Large intestine (tissue), 3 donors: ENCODE measurements around the gene SCRT2. TPM values are rescaled to one million over a fixed set of nuclear protein-coding genes. Genes with fewer than 3 reads are reported as not detected.

Experiments
- DNase-seq, 2 donors: peaks; one replicate each; pipeline versions ENCODE4 v3.0.0 to v3.0.0-alpha.2; 2013
- H3K27ac ChIP-seq: one replicate; pipeline ENCODE4 v1.5.1; 2013; ENCODE audit warnings: low read length
- H3K27me3 ChIP-seq: 2 replicates; pipeline ENCODE4 v1.6.1; 2013; ENCODE audit warnings: low read length; ENCODE audit not compliant: control insufficient read depth, insufficient read depth
- H3K36me3 ChIP-seq: 2 replicates; pipeline ENCODE4 v1.6.1; 2013; ENCODE audit warnings: low read length; ENCODE audit not compliant: control insufficient read depth, insufficient read depth
- H3K4me1 ChIP-seq: one replicate; pipeline ENCODE4 v1.6.1; 2013; ENCODE audit warnings: low read length; ENCODE audit not compliant: control insufficient read depth, insufficient read depth
- H3K4me3 ChIP-seq: one replicate; pipeline ENCODE4 v1.5.1; 2013; ENCODE audit warnings: low read length
- H3K9me3 ChIP-seq: one replicate; pipeline ENCODE4 v1.6.1; 2013; ENCODE audit warnings: mild to moderate bottlenecking, low read depth, low read length, moderate library complexity; ENCODE audit not compliant: control insufficient read depth
- WGBS: methylation state at CpG from one replicate; pipeline ENCODE4 v1.1.5; 2013; ENCODE audit warnings: low lambda C conversion rate; ENCODE audit not compliant: insufficient coverage; 5-methylcytosine and 5-hydroxymethylcytosine counted together
- polyA plus RNA-seq: library from polyadenylated mRNA; unstranded; fragments of 120-200 nt; gene quantifications from one replicate; pipeline ENCODE4 v1.2.1, GENCODE V29; 2013

SCRT2 gene
- polyA plus RNA-seq, 1 donor = 0.01 TPM

DNA sequence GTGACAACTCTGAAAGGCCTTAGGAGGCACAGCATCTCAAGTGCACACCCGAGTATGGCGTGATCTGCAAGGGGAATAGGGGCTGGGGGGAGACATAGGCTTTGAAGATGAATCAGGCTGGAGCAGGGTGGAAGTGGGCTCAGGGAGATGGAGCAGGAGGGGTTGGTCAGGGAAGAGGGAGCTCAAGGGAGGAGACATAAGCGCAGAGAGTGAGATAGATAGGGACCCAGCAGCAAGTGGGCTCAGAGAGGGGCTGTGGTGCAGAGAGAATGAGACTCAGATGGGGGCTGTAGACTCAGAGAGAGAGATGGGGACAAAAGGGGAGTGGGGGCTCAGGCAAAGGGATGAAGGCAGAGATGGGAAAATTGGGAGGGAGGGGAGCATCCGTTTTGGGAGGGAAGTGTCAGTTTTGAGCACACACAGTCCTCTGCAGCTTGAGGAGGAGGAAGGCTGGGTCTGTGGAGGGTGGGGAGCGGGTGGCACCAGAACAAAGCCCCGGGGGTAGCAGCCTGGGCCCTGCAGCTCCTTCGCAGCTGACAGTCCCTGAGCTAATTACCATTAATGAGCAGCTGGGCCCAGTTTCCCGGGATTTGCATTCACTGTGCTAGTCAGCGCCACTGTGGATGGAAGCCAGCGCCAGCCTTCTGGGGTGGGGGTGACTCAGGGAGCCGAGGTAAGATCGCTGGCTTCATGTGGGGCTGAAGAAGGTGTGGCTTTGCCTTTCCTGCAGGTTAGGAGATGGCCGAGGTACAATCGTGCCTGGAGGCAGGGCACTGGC, 41.3 kb downstream of the SCRT2 start:
- H3K4me3 ChIP-seq = no peak overlapping the region
- H3K27ac ChIP-seq = no peak overlapping the region
- H3K36me3 ChIP-seq = no peaks in the 10 kb centered on the region
- H3K4me1 ChIP-seq = no peaks in the 10 kb centered on the region
- H3K9me3 ChIP-seq = no peaks in the 10 kb centered on the region
- H3K27me3 ChIP-seq = peaks cover 20% of the 10 kb centered on the region
- WGBS = no CpG with 5 or more reads among the region's 14 CpGs
- DNase-seq = no peak

DNA sequence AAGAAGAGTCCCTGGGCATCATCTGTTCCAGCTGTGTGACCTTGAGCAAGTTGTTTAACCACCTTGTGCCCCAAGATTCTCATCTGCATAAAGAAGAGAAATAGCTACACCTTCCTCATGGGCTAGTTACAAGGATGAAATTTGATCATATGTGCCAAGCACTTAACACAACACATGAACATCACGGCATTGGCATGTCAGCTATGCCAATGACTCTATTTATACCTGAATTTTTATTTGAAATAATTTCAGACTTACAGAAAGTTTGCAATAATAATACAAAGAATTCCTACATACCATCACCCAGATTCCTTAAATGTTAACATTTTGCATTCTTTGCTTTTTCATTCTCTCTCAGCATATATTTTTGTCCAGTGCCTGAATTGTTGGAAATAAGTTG, 44.5 kb downstream of the SCRT2 start:
- no peaks in the 10 kb centered on the region for H3K9me3 ChIP-seq
- whole genome bisulfite sequencing = 60% methylated on average over 1 of the region's 1 CpG
- H3K36me3 ChIP-seq = no peaks in the 10 kb centered on the region

DNA sequence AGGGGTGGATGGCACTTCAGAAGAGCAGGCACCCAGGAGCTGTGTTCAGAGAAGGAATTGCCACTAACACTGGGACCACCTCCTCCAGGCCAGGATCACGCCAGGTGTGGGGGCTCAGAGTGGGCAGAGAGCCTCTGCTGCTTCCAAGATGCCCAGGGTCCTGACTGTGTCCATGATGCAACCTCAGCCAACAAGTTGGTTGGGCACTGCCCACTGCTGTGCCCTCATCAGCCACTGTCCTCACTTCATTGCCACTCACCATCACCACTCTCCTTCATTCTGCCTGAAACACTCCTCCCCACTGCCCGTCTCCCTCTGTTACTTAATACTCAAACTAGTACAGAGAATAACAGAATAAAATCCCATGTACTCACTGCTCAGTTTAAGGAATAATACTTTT, 49.0 kb downstream of the SCRT2 start:
- DNase-seq = no peak
- Histone ChIP-seq H3K27ac (no peak overlapping the region), H3K36me3 (no peaks in the 10 kb centered on the region), H3K9me3 (no peaks in the 10 kb centered on the region), H3K27me3 (peaks cover 18% of the 10 kb centered on the region), H3K4me1 (no peaks in the 10 kb centered on the region), H3K4me3 (no peak overlapping the region)
- no CpG with 5 or more reads among the region's 2 CpGs for whole genome bisulfite sequencing

More for the DNA sequence above, 44.5 kb downstream of the SCRT2 start:
- H3K4me1 ChIP-seq = no peaks in the 10 kb centered on the region
- H3K27me3 ChIP-seq = peaks cover 12% of the 10 kb centered on the region
- H3K27ac ChIP-seq = no peak overlapping the region
- no peak overlapping the region for H3K4me3 ChIP-seq
- no peak for DNase-seq

DNA sequence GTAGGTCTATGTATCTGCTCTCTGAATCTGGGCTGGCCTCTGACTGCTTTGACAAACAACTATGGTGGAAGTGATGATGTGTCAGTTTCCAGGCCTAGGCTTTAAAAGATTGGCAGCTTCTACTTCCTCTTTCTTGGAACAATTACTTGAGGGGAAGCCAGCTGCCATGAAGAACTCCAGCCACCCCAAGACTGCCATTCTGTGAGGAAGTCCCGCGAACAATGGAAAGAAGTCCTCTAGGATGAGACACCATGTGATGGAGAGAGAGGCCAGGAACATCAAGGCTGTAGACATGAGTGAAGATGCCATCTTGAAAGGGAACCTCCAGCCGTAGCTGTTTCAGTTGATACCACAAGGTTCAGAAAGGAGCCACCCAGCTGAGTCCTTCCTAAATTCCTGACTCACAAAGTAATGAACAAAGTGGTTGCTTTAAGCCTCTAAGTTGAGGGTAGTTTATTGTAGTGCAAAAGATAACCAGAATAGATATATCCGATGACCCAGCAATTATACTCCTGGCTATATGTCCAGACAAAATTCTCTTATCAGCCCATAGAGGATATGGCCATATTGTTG, 50.2 kb downstream of the SCRT2 start:
- Histone ChIP-seq H3K4me3 (no peak overlapping the region), H3K9me3 (no peaks in the 10 kb centered on the region), H3K27ac (no peak overlapping the region), H3K4me1 (no peaks in the 10 kb centered on the region), H3K36me3 (no peaks in the 10 kb centered on the region), H3K27me3 (peaks cover 20% of the 10 kb centered on the region)
- WGBS = no CpG with 5 or more reads among the region's 4 CpGs
- no peak for DNase-seq

- DNase-seq = no peak
- Histone ChIP-seq H3K27ac (no peak overlapping the region), H3K27me3 (peaks cover 26% of the 10 kb centered on the region), H3K36me3 (no peaks in the 10 kb centered on the region), H3K4me1 (no peaks in the 10 kb centered on the region), H3K9me3 (no peaks in the 10 kb centered on the region), H3K4me3 (no peak overlapping the region)
- no CpG with 5 or more reads among the region's 4 CpGs for WGBS
Observed at GRCh38 chr20:623704-624103, 51.9 kb downstream of the SCRT2 start.

DNA sequence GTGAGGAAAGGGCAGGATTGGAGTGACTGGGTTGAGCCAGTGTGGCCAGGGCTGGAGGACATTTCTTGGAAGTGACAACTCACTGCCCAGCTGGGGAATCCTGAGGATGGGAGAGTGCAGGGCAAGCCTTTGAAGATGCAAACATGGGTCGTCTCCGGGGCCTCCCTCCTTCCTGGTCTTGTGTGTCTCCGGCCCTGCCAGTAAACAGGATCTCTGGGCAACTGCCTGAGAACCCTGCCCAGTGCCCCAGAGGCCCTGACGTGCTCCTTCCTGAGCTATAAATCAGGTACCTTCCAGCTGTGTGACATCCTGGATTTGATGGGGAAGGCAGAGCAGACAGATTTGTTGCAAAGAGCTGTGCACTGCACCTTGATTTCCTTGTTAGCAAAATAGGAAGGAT, 52.6 kb downstream of the SCRT2 start:
- Histone ChIP-seq H3K36me3 (no peaks in the 10 kb centered on the region), H3K27ac (no peak overlapping the region), H3K4me1 (no peaks in the 10 kb centered on the region), H3K27me3 (peaks cover 29% of the 10 kb centered on the region), H3K4me3 (no peak overlapping the region), H3K9me3 (no peaks in the 10 kb centered on the region)
- WGBS = no CpG with 5 or more reads among the region's 4 CpGs
- no peak for DNase-seq

DNA sequence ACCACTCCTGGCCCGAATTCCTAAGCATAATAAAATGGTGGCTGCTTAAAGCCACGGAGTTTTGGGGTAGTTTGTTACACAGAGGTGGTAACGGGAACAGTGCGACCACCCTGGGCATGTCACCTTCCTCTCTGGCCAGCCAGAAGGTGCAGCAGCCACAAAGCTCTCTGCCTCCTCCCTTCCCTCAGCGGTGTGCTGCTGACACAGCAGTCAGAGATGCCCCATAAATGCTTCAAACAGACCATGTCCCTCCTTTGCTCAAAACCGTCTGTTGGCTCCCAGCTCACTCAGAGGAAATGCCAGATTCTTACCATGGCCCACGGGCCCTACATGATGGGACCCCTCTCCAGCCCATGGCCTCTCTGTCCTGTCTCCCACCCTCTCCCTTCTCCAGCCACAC, 53.4 kb downstream of the SCRT2 start:
- no peak overlapping the region for H3K27ac ChIP-seq
- DNase-seq = no peak
- peaks cover 36% of the 10 kb centered on the region for H3K27me3 ChIP-seq
- no peaks in the 10 kb centered on the region for H3K4me1 ChIP-seq
- H3K36me3 ChIP-seq = no peaks in the 10 kb centered on the region
- no CpG with 5 or more reads among the region's 7 CpGs for WGBS
- H3K9me3 ChIP-seq = no peaks in the 10 kb centered on the region
- H3K4me3 ChIP-seq = no peak overlapping the region

DNA sequence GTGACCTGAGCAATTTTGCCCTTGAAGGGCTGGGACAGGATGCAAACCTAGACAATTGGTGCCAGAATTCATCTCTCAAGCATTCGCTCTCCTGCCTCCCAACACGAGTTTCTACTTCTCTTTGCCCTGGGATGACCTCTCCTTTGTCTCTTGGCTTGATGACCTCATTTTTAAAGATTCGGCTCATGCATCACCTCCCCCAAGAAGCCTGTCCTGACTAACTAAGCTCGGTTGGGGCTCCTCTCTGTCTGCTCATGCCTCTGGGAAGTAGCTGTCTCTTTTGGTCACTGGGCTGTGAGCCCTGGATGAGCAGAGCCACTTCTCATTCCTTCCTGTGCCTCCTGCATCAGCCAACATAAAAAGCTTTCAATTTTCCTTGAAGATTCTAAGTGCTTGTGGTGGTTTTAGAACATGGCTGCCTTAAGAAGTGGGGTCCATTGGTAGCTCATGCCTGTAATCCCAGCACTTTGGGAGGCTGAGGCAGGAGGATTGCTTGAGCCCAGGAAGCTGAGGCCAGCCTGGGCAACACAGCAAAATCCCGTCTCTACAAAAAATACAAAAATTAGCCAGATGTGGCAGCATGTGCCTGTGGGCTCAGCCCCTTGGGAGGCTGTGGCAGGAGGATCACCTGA, 54.4 kb downstream of the SCRT2 start:
- no peak overlapping the region for H3K4me3 ChIP-seq
- peaks cover 36% of the 10 kb centered on the region for H3K27me3 ChIP-seq
- no peak overlapping the region for H3K27ac ChIP-seq
- no peak for DNase-seq
- H3K4me1 ChIP-seq = no peaks in the 10 kb centered on the region
- no peaks in the 10 kb centered on the region for H3K9me3 ChIP-seq
- 40% methylated on average over 1 of the region's 5 CpGs for WGBS
- no peaks in the 10 kb centered on the region for H3K36me3 ChIP-seq

- no peak for DNase-seq
- WGBS = no CpG with 5 or more reads among the region's 7 CpGs
- H3K4me3 ChIP-seq = no peak overlapping the region
- no peaks in the 10 kb centered on the region for H3K4me1 ChIP-seq
- H3K27me3 ChIP-seq = peaks cover 36% of the 10 kb centered on the region
- H3K27ac ChIP-seq = no peak overlapping the region
- no peaks in the 10 kb centered on the region for H3K36me3 ChIP-seq
- H3K9me3 ChIP-seq = no peaks in the 10 kb centered on the region
Observed at GRCh38 chr20:620246-620645, 55.4 kb downstream of the SCRT2 start.

DNA sequence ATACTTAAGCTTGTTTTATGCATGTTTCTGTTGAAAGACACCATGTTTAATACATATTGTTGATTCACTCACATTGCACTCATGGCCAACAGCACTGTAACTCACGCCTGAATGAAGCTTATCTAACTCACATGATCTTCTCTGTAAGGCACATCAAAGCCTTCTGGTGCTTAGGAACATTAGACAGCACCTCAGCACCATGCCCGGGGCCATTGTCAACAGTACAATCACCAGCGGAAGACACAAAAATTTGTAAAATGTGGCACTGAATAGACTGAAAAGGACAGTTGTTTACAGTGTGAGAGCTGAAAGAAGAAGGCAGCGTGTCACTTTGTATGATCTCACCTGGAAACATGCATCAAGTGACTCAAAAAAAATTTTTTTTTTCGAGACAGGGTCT, 56.6 kb downstream of the SCRT2 start:
- H3K36me3 ChIP-seq = no peaks in the 10 kb centered on the region
- DNase-seq = no peak
- peaks cover 40% of the 10 kb centered on the region for H3K27me3 ChIP-seq
- no peak overlapping the region for H3K4me3 ChIP-seq
- no CpG with 5 or more reads among the region's 5 CpGs for WGBS
- H3K4me1 ChIP-seq = no peaks in the 10 kb centered on the region
- H3K9me3 ChIP-seq = no peaks in the 10 kb centered on the region
- no peak overlapping the region for H3K27ac ChIP-seq
